Stimulated activated CD4-positive, alpha-beta T cell treated with anti-CD3 and anti-CD28 coated beads, Interleukin-1b, Interleukin-23, amount 100 ng/mL, for 1 hour (primary cell): ENCODE data around the gene BNIPL.

Experiments used
- DNase-seq, 2 donors: peaks; one replicate each; pipeline ENCODE4 v3.0.0-alpha.2; 2020; ENCODE audit warnings: low read depth in 2 of 2

Gene BNIPL

DNA sequence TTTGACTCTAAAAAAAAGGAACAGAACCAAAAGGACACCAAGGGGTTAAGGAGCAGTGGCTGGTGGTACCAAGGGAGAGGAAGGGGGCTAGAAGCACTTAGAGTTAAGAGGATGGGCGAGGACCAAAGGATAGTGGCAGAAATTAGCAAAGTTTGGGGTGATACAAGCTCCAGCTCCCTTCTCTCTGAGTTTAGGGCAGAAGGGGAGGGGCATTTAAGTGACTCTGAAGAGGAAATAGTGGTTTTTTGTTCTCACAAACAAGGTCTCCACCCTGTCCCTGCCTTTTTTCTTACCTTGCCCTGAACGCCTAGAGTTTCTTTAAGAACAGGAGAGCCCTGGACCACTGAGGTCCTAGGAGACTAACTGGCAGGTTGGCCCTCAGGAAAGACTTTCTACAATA is 19.8 kb downstream of the BNIPL start:
- DNase-seq, result no peak

DNA sequence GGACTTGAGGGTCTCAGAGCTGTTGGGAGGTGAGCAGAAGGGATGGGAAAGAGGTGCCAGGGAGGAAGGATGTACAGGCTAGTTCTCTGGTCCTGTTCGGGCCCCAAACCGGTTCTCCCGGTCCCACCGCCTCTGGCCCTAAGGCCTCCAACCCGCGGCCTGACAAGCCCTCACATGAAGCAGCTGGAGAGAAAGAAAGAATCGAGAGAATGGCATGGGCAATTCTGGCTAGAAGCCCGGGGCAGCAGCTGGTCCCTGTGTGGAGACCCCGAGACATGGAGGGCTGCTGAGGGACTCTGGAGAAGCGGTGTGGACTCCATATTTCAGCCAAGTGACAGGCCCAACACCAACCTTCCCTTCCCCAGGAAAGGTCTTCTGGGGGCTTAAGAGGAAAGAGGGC is 22.3 kb downstream of the BNIPL start:
- no peak for DNase-seq

DNA sequence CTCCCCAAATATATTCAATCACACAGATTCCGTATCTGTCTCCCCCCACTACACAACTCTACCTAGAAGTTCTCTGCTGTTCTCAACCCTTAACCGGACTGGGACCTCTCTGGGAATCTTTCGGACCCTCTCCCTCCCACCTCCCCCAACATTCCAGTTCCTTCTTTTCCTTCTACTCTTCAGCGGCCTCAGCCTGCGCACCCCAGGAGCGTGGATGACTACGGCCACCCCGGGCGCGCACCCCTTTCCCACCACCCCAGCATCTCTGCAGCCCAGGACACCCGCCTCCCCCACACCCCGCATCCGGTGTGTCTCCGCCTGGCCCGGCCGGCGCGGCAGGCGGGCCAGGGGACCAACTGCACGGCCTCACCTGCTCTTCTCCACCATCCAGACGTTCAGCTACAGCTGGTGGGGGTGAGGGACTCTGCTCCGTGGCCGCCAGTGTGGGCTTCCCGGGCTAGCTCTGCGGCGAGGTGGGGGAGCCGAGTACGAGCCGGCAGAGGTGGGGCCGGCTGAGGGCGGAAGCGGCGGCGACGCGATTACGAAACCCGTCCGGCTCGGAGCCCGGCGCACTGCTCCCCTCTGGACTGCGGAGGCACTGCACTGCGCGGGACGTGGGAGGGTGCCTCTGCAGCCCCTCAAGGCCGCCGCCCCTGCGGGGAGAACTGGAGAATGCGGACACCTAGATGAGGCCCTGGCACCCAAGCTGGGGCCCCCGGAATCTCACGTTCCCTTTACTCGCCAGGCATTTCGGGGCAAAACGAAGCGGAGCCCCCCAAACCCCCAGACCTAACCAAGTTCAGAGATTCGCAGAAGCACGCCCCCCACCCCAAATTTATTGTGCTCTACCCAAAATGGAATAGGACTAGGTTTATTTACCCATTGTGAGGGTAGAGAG is 23.0 kb downstream of the BNIPL start, which contains the start of gene CDC42SE1:
Gene CDC42SE1 (minus strand): TSS at position 514 of the 898 bp plus-strand sequence. CDS start 3,892 bp downstream, outside the sequence.
- peak; percentile 58 to 69 for DNase-seq

DNA sequence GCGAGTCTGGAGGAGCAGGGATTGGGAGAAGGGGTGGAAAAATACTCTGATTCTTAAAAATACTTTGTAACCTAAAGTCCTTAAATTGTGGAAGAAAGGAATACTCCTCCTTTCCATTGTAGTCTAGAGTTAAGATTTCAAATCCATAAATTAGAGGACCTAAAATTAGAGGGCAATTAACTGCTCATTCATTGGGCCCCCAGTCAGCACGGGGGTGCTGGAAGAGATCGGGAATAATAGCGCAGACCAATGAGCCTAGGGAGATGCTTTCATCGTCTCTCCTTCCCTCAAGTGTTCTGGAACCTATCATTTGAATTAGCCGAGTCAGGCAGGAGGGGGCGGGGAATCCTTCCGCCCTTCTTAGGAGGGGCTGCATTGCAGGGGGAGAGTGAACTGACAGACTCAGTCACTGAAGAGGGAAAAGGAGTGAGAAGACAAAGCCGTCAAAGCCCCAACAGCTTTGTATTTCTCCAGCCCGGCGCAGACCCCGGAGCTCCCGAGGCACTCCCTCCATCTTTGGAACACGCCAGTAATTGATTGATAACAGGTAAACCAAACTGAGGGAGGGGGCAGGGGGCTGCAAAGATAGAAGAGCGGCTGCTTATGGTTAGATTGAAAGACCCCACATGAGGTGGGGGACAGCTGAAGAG is 23.7 kb downstream of the BNIPL start, which contains the start of gene MLLT11:
Gene MLLT11 (plus strand): TSS at position 391 of the 650 bp plus-strand sequence. CDS start 6,828 bp downstream, outside the sequence.
- no peak for DNase-seq

DNA sequence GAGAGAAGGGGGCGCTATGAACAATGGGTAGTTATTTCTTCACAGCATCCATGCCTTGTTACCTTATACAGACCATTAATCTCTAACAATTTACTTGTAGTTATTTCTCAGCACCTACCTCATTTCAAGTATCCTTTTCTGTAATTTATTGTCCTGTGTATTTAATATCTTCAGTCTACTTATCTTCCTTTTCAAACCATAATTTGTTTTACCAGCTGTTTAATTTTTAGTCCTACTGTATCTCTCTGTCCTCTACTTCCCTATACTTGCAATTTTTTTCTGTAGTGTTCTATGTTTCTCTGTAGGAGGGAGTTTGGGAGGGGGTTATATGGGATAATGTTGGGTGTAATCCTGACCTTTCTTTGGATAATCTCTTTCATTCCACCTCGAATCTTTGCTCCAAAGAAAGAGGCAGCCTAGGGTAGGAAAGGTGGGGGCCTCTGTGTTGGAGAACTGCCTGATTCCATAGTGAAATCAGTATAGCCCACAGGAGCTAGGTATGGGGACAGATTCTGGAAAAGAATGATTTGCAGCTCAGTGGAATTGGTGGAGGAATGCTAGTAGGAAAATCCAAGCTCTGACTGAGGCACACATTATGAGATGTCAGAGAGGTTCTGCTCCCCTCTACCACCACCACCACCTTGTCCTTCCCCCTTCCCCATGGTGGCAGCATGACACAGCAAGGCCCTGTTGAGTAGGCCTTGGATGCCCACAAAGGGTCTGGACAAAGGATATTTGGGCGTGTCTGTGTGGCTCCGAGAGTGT is 24.5 kb downstream of the BNIPL start:
- DNase-seq, result no peak

DNA sequence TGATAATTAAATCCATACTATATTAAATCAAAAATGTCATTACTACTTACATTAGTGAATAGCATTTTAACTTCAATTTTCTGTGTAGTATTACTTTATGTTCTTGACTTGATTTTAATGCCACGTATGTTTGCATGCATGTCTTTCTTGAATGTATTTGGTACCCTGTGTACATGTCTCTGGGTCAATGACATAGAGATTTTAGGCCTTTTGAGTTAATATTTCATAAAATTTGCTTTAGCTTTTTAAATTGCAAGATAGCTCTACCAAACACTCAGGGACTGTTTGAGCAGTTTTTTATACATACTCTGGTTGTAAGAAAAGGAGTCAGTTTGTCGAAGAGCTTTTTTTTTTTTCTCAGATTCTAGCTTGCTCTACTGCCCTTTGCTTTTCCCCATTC is 25.3 kb downstream of the BNIPL start:
- DNase-seq, result no peak

DNA sequence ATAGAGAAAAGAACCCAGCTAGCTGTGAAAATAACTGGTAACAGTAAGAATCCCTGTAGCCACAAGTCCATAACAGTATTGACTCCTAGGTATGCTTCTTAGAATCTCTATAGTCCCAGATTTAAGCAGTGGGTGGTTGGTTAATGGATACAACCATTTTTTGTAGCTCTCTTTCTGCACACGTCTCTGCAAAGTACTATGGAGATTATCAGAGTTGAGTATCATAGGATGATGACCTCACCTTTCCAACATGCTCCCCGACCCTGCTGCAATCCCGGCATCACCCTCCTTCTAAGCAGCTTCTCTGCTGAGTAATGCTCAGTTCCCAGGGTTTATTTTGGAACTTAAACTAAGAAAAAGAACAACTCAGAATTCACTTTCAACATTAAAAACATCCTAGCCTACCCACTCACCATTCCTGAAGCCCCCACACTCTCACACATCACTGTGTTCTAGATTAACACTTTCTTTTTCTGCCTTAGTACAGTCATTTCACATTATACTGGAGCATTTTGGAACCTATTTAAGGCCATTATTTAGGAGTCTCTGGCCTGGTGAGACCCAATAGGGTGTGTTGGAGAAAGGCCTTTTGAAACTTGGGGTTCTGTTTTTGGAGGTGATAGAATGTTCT is 26.5 kb downstream of the BNIPL start:
- no peak for DNase-seq

DNA sequence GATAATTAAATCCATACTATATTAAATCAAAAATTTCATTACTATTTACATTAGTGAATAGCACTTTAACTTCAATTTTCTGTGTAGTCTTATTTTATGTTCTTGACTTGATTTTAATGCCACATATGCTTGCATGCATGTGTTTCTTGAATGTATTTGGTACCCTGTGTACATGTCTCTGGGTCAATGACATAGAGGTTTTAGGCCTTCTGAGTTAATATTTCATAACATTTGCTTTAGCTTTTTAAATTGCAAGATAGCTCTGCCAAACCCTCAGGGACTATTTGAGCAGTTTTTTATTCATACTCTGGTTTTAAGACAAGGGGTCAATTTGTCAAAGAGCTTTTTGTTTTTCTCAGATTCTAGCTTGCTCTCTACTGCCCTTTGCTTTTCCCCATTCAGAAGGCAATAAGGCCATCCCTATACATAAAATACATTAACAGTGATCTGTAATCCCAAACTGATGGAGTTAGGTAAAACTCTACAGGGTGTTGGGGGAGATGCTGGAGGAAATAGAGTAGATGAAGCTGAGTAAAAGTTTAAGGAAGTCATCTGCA is 28.8 kb downstream of the BNIPL start:
- no peak for DNase-seq

DNA sequence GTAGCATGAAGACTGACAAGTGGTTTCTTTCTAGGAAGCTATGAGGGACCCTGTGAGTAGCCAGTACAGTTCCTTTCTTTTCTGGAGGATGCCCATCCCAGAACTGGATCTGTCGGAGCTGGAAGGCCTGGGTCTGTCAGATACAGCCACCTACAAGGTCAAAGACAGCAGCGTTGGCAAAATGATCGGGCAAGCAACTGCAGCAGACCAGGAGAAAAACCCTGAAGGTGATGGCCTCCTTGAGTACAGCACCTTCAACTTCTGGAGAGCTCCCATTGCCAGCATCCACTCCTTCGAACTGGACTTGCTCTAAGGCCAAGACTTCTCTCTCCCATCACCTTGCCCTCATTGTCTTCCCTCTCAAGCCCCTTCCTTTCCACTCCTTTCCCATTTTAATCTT is 30.8 kb downstream of the BNIPL start:
- no peak for DNase-seq

DNA sequence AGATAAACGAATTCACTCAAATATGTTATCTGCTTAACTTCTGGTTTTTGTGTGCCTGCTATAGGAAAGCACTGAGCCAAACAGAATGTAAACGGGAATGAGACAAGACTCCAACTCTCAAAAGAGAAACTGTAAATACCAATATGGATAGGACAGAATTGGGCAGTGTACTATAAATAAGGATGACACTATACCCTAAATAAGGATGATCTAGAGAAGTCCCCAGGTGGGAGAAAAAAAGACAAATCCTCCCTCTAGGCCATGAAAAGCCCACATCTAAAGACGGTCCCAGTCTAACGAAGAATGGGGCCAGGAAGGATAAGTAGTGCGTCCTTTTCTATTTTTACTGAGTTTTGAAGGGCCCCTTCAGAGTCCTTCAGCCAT is 32.7 kb downstream of the BNIPL start:
- no peak for DNase-seq

DNA sequence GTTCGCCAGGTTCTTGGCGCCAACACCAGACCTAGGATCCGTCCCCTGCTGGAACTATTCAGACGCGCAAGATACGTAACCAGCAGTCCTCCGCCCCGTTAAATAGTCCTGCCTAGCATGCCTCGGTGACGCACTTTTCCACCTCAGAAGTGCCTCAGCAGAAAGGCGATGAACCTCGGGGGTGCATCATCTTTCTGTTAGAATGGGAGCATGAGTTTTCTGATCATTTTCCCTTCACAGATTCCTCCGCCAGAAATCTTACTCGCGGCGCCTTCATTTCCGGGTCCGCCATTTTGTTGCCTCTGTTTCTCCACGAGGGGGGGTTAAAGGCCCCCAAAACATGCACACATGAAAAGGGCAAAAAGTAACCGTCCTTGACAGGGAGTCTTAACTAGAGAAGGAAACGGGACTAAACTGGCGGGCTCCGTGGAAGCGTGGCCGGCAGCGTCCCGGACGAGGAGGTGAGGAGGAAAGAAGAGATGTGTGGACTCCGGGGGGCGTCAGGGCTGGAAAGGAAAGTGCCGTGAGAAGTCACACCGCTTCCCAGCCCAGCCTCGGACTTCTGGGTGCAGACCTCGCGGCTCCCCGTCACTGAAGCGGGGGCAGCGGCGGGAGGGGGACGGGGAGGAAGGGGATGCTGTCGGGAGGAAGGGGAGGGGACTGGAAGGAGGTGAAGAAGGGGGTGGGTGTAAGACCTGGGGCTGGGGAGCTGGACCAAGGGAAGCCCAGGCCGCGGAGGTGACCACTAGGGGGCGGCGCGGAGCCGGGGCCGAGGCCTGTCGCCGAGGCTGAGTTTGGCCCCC is 34.3 kb downstream of the BNIPL start, which contains the start of gene GABPB2:
Gene GABPB2 (plus strand): TSS at position 288 of the 803 bp plus-strand sequence. CDS start 17,429 bp downstream, outside the sequence.
- DNase-seq, result peak; percentile 60 to 84

DNA sequence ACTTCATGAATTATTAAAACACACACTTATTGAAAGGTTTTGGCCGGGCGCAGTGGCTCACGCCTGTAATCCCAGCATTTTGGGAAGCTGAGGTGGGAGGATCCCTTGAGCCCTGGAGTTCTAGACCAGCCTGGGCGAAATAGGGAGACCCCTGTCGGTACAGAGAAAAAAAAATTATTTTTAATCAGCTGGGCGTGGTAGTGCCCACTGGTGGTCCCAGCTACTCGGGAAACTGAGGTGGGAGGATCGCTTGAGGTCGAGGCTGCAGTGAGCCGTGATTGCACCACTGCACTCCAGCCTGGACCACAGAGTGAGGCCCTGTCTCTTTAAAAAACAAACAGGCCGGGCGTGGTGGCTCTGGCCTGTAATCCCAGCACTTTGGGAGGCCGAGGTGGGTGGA is 35.8 kb downstream of the BNIPL start:
- no peak for DNase-seq

DNA sequence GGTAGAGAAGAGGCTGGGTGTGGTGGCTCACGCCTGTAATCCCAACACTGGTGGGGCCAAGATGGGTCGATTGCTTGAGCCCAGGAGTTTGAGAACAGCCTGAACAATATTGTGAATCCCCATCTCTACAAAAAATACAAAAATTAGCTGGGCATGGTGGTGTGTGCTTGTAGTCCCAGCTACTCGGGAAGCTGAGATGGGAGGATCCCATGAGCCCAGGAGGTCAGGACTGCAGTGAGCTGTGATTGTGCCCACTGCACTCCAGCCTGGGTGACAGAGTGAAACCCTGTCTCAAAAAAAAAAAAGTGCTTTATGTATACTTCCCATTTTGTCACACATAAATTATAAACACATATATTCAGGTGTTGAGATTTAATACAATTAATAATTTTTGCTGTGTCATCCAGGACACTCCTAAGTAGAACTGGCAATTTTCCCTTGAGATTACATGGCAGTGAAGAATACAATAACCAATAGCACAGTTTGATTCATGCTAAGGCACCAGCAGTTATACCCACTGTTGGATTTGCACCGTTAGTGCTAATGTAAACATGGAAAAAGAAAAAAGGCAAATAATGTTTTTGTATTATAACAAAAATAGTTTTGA is 49.7 kb downstream of the BNIPL start:
- DNase-seq, result no peak
